Effector memory CD4-positive, alpha-beta T cell (primary cell): ENCODE results near the gene TMEM108.

Experiments used
- DNase-seq, 3 donors: peaks; one replicate each; pipeline ENCODE4 v3.0.0-alpha.2; 2020
- H3K27ac ChIP-seq: 2 replicates; pipeline ENCODE4 v1.7.0; 2013; ENCODE audit warnings: mild to moderate bottlenecking, low read length, moderate library complexity; ENCODE audit not compliant: insufficient read depth, poor library complexity, severe bottlenecking
- H3K27me3 ChIP-seq: replicated peaks from 2 replicates; pipeline ENCODE4 v1.7.0; 2013; ENCODE audit warnings: mild to moderate bottlenecking, low read length; ENCODE audit not compliant: insufficient read depth, control insufficient read depth, poor library complexity, severe bottlenecking
- H3K36me3 ChIP-seq: 2 replicates; pipeline ENCODE4 v1.7.0; 2013; ENCODE audit warnings: mild to moderate bottlenecking, low read length, moderate library complexity; ENCODE audit not compliant: control insufficient read depth, insufficient read depth
- H3K4me1 ChIP-seq: 2 replicates; pipeline ENCODE4 v1.7.0; 2013; ENCODE audit warnings: low read length, mild to moderate bottlenecking; ENCODE audit not compliant: control insufficient read depth, insufficient read depth, poor library complexity, severe bottlenecking
- H3K4me3 ChIP-seq: 2 replicates; pipeline ENCODE4 v1.7.0; 2013; ENCODE audit warnings: low read length, low read depth, mild to moderate bottlenecking; ENCODE audit not compliant: insufficient read depth, poor library complexity, severe bottlenecking
- H3K9me3 ChIP-seq: 2 replicates; pipeline ENCODE4 v1.7.0; 2013; ENCODE audit warnings: mild to moderate bottlenecking, low read length, moderate library complexity; ENCODE audit not compliant: control insufficient read depth

TMEM108 gene

GRCh38 chr3:133050891-133051290 lies 12.7 kb downstream of the TMEM108 start:
- no peaks in the 10 kb centered on the region for H3K4me1 ChIP-seq

GRCh38 chr3:133053532-133053931 lies 15.3 kb downstream of the TMEM108 start:
- no peaks in the 10 kb centered on the region for H3K9me3 ChIP-seq
- no peaks in the 10 kb centered on the region for H3K4me1 ChIP-seq
- no peak overlapping the region for H3K27ac ChIP-seq
- no peaks in the 10 kb centered on the region for H3K36me3 ChIP-seq
- H3K27me3 ChIP-seq = no peaks in the 10 kb centered on the region
- H3K4me3 ChIP-seq = no peak overlapping the region
- DNase-seq = no peak

More at GRCh38 chr3:133050891-133051290, 12.7 kb downstream of the TMEM108 start:
- no peaks in the 10 kb centered on the region for H3K9me3 ChIP-seq
- H3K27ac ChIP-seq = no peak overlapping the region
- no peaks in the 10 kb centered on the region for H3K36me3 ChIP-seq
- H3K4me3 ChIP-seq = no peak overlapping the region
- no peaks in the 10 kb centered on the region for H3K27me3 ChIP-seq
- DNase-seq = no peak

- Histone ChIP-seq H3K27ac (no peak overlapping the region), H3K4me3 (no peak overlapping the region), H3K36me3 (no peaks in the 10 kb centered on the region), H3K4me1 (no peaks in the 10 kb centered on the region), H3K27me3 (no peaks in the 10 kb centered on the region), H3K9me3 (no peaks in the 10 kb centered on the region)
- DNase-seq = no peak
These were observed 16.4 kb downstream of the TMEM108 start for GRCh38 chr3:133054586-133054985.

GRCh38 chr3:133055339-133055738 lies 17.1 kb downstream of the TMEM108 start:
- H3K9me3 ChIP-seq = no peaks in the 10 kb centered on the region
- no peaks in the 10 kb centered on the region for H3K4me1 ChIP-seq
- H3K27me3 ChIP-seq = no peaks in the 10 kb centered on the region
- H3K36me3 ChIP-seq = no peaks in the 10 kb centered on the region
- no peak overlapping the region for H3K4me3 ChIP-seq
- no peak overlapping the region for H3K27ac ChIP-seq
- no peak for DNase-seq

GRCh38 chr3:133058243-133058642 lies 20.1 kb downstream of the TMEM108 start:
- Histone ChIP-seq H3K4me3 (no peak overlapping the region), H3K27me3 (no peaks in the 10 kb centered on the region), H3K36me3 (no peaks in the 10 kb centered on the region), H3K4me1 (no peaks in the 10 kb centered on the region), H3K9me3 (no peaks in the 10 kb centered on the region), H3K27ac (no peak overlapping the region)
- DNase-seq = no peak

GRCh38 chr3:133058831-133059230 lies 20.6 kb downstream of the TMEM108 start:
- Histone ChIP-seq H3K27ac (no peak overlapping the region), H3K4me3 (no peak overlapping the region), H3K9me3 (no peaks in the 10 kb centered on the region), H3K27me3 (no peaks in the 10 kb centered on the region), H3K36me3 (no peaks in the 10 kb centered on the region), H3K4me1 (no peaks in the 10 kb centered on the region)
- no peak for DNase-seq

GRCh38 chr3:133065193-133065961 lies 27.2 kb downstream of the TMEM108 start:
- H3K9me3 ChIP-seq = no peaks in the 10 kb centered on the region
- H3K4me1 ChIP-seq = no peaks in the 10 kb centered on the region
- no peak for DNase-seq
- H3K27ac ChIP-seq = no peak overlapping the region
- H3K4me3 ChIP-seq = no peak overlapping the region
- no peaks in the 10 kb centered on the region for H3K27me3 ChIP-seq
- no peaks in the 10 kb centered on the region for H3K36me3 ChIP-seq

GRCh38 chr3:133066026-133066425 lies 27.8 kb downstream of the TMEM108 start:
- DNase-seq = no peak
- Histone ChIP-seq H3K9me3 (no peaks in the 10 kb centered on the region), H3K4me3 (no peak overlapping the region), H3K4me1 (no peaks in the 10 kb centered on the region), H3K27ac (no peak overlapping the region), H3K27me3 (no peaks in the 10 kb centered on the region), H3K36me3 (no peaks in the 10 kb centered on the region)

GRCh38 chr3:133069556-133070286 lies 31.5 kb downstream of the TMEM108 start:
- no peaks in the 10 kb centered on the region for H3K4me1 ChIP-seq
- H3K9me3 ChIP-seq = no peaks in the 10 kb centered on the region
- H3K36me3 ChIP-seq = no peaks in the 10 kb centered on the region
- no peaks in the 10 kb centered on the region for H3K27me3 ChIP-seq
- no peak for DNase-seq
- H3K27ac ChIP-seq = no peak overlapping the region
- no peak overlapping the region for H3K4me3 ChIP-seq

- Histone ChIP-seq H3K4me3 (no peak overlapping the region), H3K4me1 (no peaks in the 10 kb centered on the region), H3K9me3 (no peaks in the 10 kb centered on the region), H3K27ac (no peak overlapping the region), H3K36me3 (no peaks in the 10 kb centered on the region), H3K27me3 (no peaks in the 10 kb centered on the region)
- no peak for DNase-seq
These were observed 36.8 kb downstream of the TMEM108 start for GRCh38 chr3:133074977-133075376.
